Peyer's patch (tissue), 4 donors: Measurements from ENCODE around the gene GPR31.

Source experiments
- CTCF ChIP-seq, 6 experiments: fragments of 450-650 bp in 4 of 6; fragments of 200-600 bp in 2 of 6; sonication (generic) in 1 of 6; IDR thresholded peaks; one replicate each; pipeline ENCODE4 v1.5.1; 2017 to 2019; ENCODE audit warnings: antibody characterized with exemption in 6 of 6, mild to moderate bottlenecking in 3 of 6, moderate library complexity in 1 of 6
- POLR2A ChIP-seq, 2 donors: fragments of 450-650 bp; IDR thresholded peaks; one replicate each; pipeline ENCODE4 v1.5.1; 2017; ENCODE audit warnings: antibody characterized with exemption in 2 of 2, mild to moderate bottlenecking in 2 of 2, moderate library complexity in 2 of 2

- no peak for TF ChIP-seq CTCF (IDR thresholded peaks at IDR 0.05)
- TF ChIP-seq POLR2A (IDR thresholded peaks at IDR 0.05), result no peak
Observed at GRCh38 chr6:167106406-167106805, 51.4 kb downstream of the GPR31 start.
